SH-SY5Y (cell line): ENCODE measurements around the gene ADCYAP1R1.

Experiments
- GATA2 ChIP-seq: IDR thresholded peaks from 2 replicates; pipeline ENCODE4 v1.6.1; 2011; ENCODE audit warnings: mild to moderate bottlenecking, low read depth, low read length
- GATA3 ChIP-seq: IDR thresholded peaks from 2 replicates; pipeline ENCODE4 v1.6.1; 2011; ENCODE audit warnings: low read depth, mild to moderate bottlenecking, low read length, moderate library complexity

- TF ChIP-seq GATA2, result peak; percentile 16; the same call in 1 of the 2 replicates
- no peak for TF ChIP-seq GATA3
These were observed 71.6 kb downstream of the ADCYAP1R1 start for GRCh38 chr7:31123726-31124125.
